GM21515 (cell line): Measurements from ENCODE around the gene OR4E1.
"Not testable (repeated sequence)": the region's sequence is repeated elsewhere in the genome, so short reads cannot be mapped to it uniquely, and the experiment has no call there.

ENCODE experiments used
- ATAC-seq: cut with Tn5 transposase; IDR thresholded peaks from one replicate; pipeline ENCODE4 v1.9.1; 2021; ENCODE audit not compliant: unreplicated experiment

Gene OR4E1

GRCh38 chr14:21654215-21654614, 19.4 kb downstream of the OR4E1 start:
- ATAC-seq = no peak

GRCh38 chr14:21653331-21653885, 20.2 kb downstream of the OR4E1 start, which contains the start of gene OR4E2:
Gene OR4E2, plus strand, starts transcription at chr14:21653835. Its CDS starts 11,248 bp downstream, at chr14:21665083.
- ATAC-seq = no peak

- ATAC-seq = no peak
These were observed 21.3 kb downstream of the OR4E1 start for GRCh38 chr14:21652209-21652808.

DNA sequence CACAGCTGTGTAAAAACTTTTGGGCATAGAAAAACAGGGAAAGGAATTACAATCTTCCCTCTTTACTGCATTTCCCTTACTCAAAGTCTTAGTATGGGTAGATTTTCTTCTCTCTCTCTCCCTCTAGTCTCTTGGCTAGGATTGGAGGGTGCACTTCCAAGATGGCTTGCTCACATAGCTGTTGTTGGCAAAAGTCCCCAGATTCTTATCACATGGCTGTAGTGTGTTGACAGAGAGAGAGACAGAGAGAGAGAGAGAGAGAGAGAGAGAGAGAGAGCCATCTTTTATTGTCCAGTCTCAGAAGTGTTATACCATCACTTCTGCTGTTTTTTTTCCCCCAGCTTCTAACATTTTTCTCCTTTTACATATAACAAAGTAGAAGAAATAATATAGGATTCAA, 26.2 kb downstream of the OR4E1 start:
- ATAC-seq = no peak

GRCh38 chr14:21643407-21643806, 30.2 kb downstream of the OR4E1 start:
- no peak for ATAC-seq

DNA sequence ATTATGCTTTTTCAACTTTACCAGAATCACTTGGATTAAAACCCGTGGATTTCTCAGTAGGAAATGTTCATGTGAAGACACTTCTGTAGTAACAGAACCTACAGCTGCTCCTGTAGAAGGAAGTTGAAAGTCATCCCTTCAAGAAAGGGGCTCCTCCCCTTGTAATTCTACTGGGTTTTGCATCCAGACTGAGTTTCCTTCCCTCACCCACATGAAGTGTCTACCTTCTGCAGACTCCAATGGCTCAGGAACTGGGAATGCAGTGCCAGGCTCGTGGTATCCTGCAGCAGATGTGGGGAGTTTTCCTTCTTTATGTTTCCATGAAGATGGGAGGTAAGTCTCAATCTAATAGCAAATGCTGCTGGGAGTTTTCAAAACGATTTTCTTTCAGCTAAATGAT, 30.9 kb downstream of the OR4E1 start:
- ATAC-seq = no peak

- no peak for ATAC-seq
These were observed 38.8 kb downstream of the OR4E1 start, which contains the start of gene OR10G2 for GRCh38 chr14:21634840-21635239. Gene OR10G2, minus strand, starts transcription at chr14:21634940. Its CDS starts 98 bp downstream, at chr14:21634842.

- ATAC-seq = no peak
These were observed 42.5 kb downstream of the OR4E1 start for GRCh38 chr14:21631084-21631483.

DNA sequence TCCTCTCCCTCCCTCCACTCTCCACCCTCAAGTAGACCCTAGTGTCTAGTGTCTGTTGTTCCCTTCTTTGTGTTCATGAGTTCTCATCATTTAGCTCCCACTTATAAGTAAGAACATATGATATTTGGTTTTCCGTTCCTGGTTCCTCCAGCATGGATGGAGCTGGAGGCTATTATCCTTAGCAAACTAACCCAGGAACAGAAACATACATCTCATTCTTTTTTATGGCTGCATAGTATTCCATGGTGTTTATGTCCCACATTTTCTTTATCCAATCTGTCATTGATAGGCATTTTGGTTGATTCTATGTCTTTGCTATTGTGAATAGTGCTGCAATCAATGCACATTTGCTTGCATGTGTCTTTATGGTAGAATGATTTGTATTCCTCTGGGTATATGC, 43.1 kb downstream of the OR4E1 start:
- not testable (repeated sequence) for ATAC-seq

- ATAC-seq = no peak
These were observed 47.0 kb downstream of the OR4E1 start for GRCh38 chr14:21626491-21627230.
